ENCODE results near the gene LEMD1. TPM values are rescaled to one million over a fixed set of nuclear protein-coding genes. Genes with fewer than 3 reads are reported as not detected.

LEMD1 gene
- total and polyA plus RNA-seq, 2 donors (not counting 1 experiment from before 2014, with no cell fraction given), result not detected

GRCh38 chr1:205423814-205424399 is 2.1 kb upstream of the LEMD1 start:
- no peaks in the 10 kb centered on the region for H3K4me1 ChIP-seq (ENCODE audit: control insufficient read depth, extremely low read depth, insufficient read depth, low read length)
- no peak for DNase-seq (ENCODE audit: low read depth in 2 of 2)
- no peaks in the 10 kb centered on the region for H3K79me2 ChIP-seq (ENCODE audit: control insufficient read depth, insufficient read depth, low read length)
- H3K27me3 ChIP-seq (ENCODE audit: control insufficient read depth, insufficient read depth, low read length), result peaks cover 23% of the 10 kb centered on the region
- no peak overlapping the region for H3K4me2 ChIP-seq (ENCODE audit: extremely low read depth, insufficient read depth, low read length)
- H3K27ac ChIP-seq (ENCODE audit: insufficient read depth, low read length), result no peak overlapping the region
- TF ChIP-seq EZH2 (IDR thresholded peaks at IDR 0.05; ENCODE audit: low read length, missing control alignments) (no peak), CTCF (conservative IDR thresholded peaks at IDR 0.05 in 1 of 2, IDR thresholded peaks at IDR 0.05 in 1 of 2; ENCODE audit: low read depth in 1 of 2, low read length in 2 of 2) (no peak)
- H3K4me3 ChIP-seq (replicated peaks in 1 of 4; ENCODE audit: control extremely low read depth in 1 of 4, insufficient read depth in 1 of 4, low read depth in 3 of 4, low read length in 4 of 4), result no peak overlapping the region
- H3K36me3 ChIP-seq (ENCODE audit: control insufficient read depth, insufficient read depth, low read length), result no peaks in the 10 kb centered on the region
- H2AFZ ChIP-seq (ENCODE audit: low read length), result no peak overlapping the region
- H4K20me1 ChIP-seq (ENCODE audit: control insufficient read depth, extremely low read depth, insufficient read depth, low read length), result no peaks in the 10 kb centered on the region
- no peaks in the 10 kb centered on the region for H3K9me3 ChIP-seq (ENCODE audit: control insufficient read depth, insufficient read depth, low read depth, low read length)
- H3K9ac ChIP-seq (ENCODE audit: insufficient read depth, low read length), result no peak overlapping the region

GRCh38 chr1:205422993-205423642 is 1.3 kb upstream of the LEMD1 start:
- peaks cover 23% of the 10 kb centered on the region for H3K27me3 ChIP-seq (ENCODE audit: control insufficient read depth, insufficient read depth, low read length)
- H3K4me3 ChIP-seq (replicated peaks in 1 of 4; ENCODE audit: control extremely low read depth in 1 of 4, insufficient read depth in 1 of 4, low read depth in 3 of 4, low read length in 4 of 4), result no peak overlapping the region
- DNase-seq (ENCODE audit: low read depth in 2 of 2), result no peak
- no peaks in the 10 kb centered on the region for H3K36me3 ChIP-seq (ENCODE audit: control insufficient read depth, insufficient read depth, low read length)
- H3K4me1 ChIP-seq (ENCODE audit: control insufficient read depth, extremely low read depth, insufficient read depth, low read length), result no peaks in the 10 kb centered on the region
- H3K27ac ChIP-seq (ENCODE audit: insufficient read depth, low read length), result no peak overlapping the region
- H3K9me3 ChIP-seq (ENCODE audit: control insufficient read depth, insufficient read depth, low read depth, low read length), result no peaks in the 10 kb centered on the region
- no peak overlapping the region for H2AFZ ChIP-seq (ENCODE audit: low read length)
- H4K20me1 ChIP-seq (ENCODE audit: control insufficient read depth, extremely low read depth, insufficient read depth, low read length), result no peaks in the 10 kb centered on the region
- no peak overlapping the region for H3K4me2 ChIP-seq (ENCODE audit: extremely low read depth, insufficient read depth, low read length)
- H3K79me2 ChIP-seq (ENCODE audit: control insufficient read depth, insufficient read depth, low read length), result no peaks in the 10 kb centered on the region
- no peak overlapping the region for H3K9ac ChIP-seq (ENCODE audit: insufficient read depth, low read length)
- no peak for TF ChIP-seq EZH2 (IDR thresholded peaks at IDR 0.05; ENCODE audit: low read length, missing control alignments)
- no peak for TF ChIP-seq CTCF (conservative IDR thresholded peaks at IDR 0.05 in 1 of 2, IDR thresholded peaks at IDR 0.05 in 1 of 2; ENCODE audit: low read depth in 1 of 2, low read length in 2 of 2)

GRCh38 chr1:205420938-205421337 is 918 bp downstream of the LEMD1 start:
- Histone ChIP-seq H3K4me3 (replicated peaks in 1 of 4; ENCODE audit: control extremely low read depth in 1 of 4, insufficient read depth in 1 of 4, low read depth in 3 of 4, low read length in 4 of 4) (no peak overlapping the region), H3K27me3 (ENCODE audit: control insufficient read depth, insufficient read depth, low read length) (peaks cover 30% of the 10 kb centered on the region), H3K27ac (ENCODE audit: insufficient read depth, low read length) (no peak overlapping the region), H4K20me1 (ENCODE audit: control insufficient read depth, extremely low read depth, insufficient read depth, low read length) (no peaks in the 10 kb centered on the region), H3K79me2 (ENCODE audit: control insufficient read depth, insufficient read depth, low read length) (no peaks in the 10 kb centered on the region), H3K9ac (ENCODE audit: insufficient read depth, low read length) (no peak overlapping the region), H3K9me3 (ENCODE audit: control insufficient read depth, insufficient read depth, low read depth, low read length) (no peaks in the 10 kb centered on the region), H3K4me1 (ENCODE audit: control insufficient read depth, extremely low read depth, insufficient read depth, low read length) (no peaks in the 10 kb centered on the region), H3K4me2 (ENCODE audit: extremely low read depth, insufficient read depth, low read length) (no peak overlapping the region), H3K36me3 (ENCODE audit: control insufficient read depth, insufficient read depth, low read length) (no peaks in the 10 kb centered on the region), H2AFZ (ENCODE audit: low read length) (no peak overlapping the region)
- TF ChIP-seq CTCF (conservative IDR thresholded peaks at IDR 0.05 in 1 of 2, IDR thresholded peaks at IDR 0.05 in 1 of 2; ENCODE audit: low read depth in 1 of 2, low read length in 2 of 2), result no peak
- TF ChIP-seq EZH2 (IDR thresholded peaks at IDR 0.05; ENCODE audit: low read length, missing control alignments), result no peak
- DNase-seq (ENCODE audit: low read depth in 2 of 2), result no peak
